K562 (cell line): ENCODE results near the gene ANKMY2. TPM values are rescaled to one million over a fixed set of nuclear protein-coding genes. Genes with fewer than 3 reads are reported as not detected.
A peak's percentile ranks its signal among the peaks of the same experiment; 100 is the strongest.

ENCODE experiments used
- ATAC-seq: fragments of 200-7000 bp; cut with Tn5 transposase; 3 replicates; pipeline ENCODE4 v1.9.1; 2020; ENCODE audit warnings: moderate library complexity
- BruUV-seq: library from RNA; stranded (reverse); fragments of 400-500 nt; replicated peaks from 2 replicates; lab custom pipeline; 2021; lab: Mats Ljungman, UMichigan
- CTCF ChIA-PET: fragments of 300-600 bp; formaldehyde crosslinking; extraction: SDS; loops from one replicate; lab custom pipeline; 2021; ENCODE audit warnings: low intra/inter-chr PET ratio; lab: Yijun Ruan, JAX
- POLR2A ChIA-PET: fragments of 300-600, 350-650 bp; sonication (Branson Sonifier 250); formaldehyde crosslinking; extraction: SDS; loops from one replicate; lab custom pipeline; 2021; ENCODE audit warnings: antibody characterized with exemption, inconsistent platforms; lab: Yijun Ruan, JAX
- DNase-seq, 4 experiments: peaks; one replicate each; pipeline versions ENCODE4 v3.0.0 to v3.0.0-alpha.2; 2011 to 2018; ENCODE audit warnings: low spot score in 3 of 4, mixed read lengths in 3 of 4; ENCODE audit errors: extremely low read depth in 1 of 4
- FAIRE-seq: peaks from 2 replicates; lab custom pipeline; 2011; peaks lifted over from hg19 to GRCh38; lab: Jason Lieb, UNC
- H2AFZ ChIP-seq: 2 replicates; pipeline ENCODE4 v1.6.0; 2011; ENCODE audit warnings: low read depth, low read length, control low read depth, inconsistent platforms
- H3K27ac ChIP-seq: fragments of 200-600 bp; 3 replicates; pipeline ENCODE4 v1.8.0; 2011; ENCODE audit warnings: low read depth, mild to moderate bottlenecking, control low read depth, inconsistent platforms, low read length, moderate library complexity, mixed read lengths; ENCODE audit errors: extremely low read depth
- H3K27me3 ChIP-seq, 2 experiments: fragments of 300-600 bp in 1 of 2; 2 replicates in 1 of 2; 3 replicates in 1 of 2; pipeline versions ENCODE4 v1.6.0 to v1.8.0; 2011; ENCODE audit warnings: inconsistent platforms in 2 of 2, low read length in 2 of 2, mild to moderate bottlenecking in 1 of 2, mixed read lengths in 1 of 2, moderate library complexity in 1 of 2; ENCODE audit not compliant: control insufficient read depth in 2 of 2, insufficient read depth in 2 of 2
- H3K36me3 ChIP-seq: fragments of 300-600 bp; 3 replicates; pipeline ENCODE4 v1.8.0; 2011; ENCODE audit warnings: mild to moderate bottlenecking, low read length, inconsistent platforms; ENCODE audit not compliant: control insufficient read depth, insufficient read depth
- H3K4me1 ChIP-seq, 2 experiments: fragments of 200-600 bp in 1 of 2; replicated peaks in 1 of 2; 2 replicates in 1 of 2; 3 replicates in 1 of 2; pipeline versions ENCODE4 v1.5.1 to v1.8.0; 2011; ENCODE audit warnings: inconsistent platforms in 2 of 2, low read length in 2 of 2, mild to moderate bottlenecking in 1 of 2, mixed read lengths in 1 of 2, moderate library complexity in 1 of 2; ENCODE audit not compliant: control insufficient read depth in 2 of 2, insufficient read depth in 2 of 2
- H3K4me2 ChIP-seq: 2 replicates; pipeline ENCODE4 v1.6.1; 2011; ENCODE audit warnings: low read length, control low read depth, inconsistent platforms, mixed read lengths; ENCODE audit not compliant: insufficient read depth
- H3K4me3 ChIP-seq: fragments of 200-600 bp; sonication (generic), shearing (Covaris generic); 2 replicates; pipeline ENCODE4 v1.5.1; 2016; ENCODE audit warnings: control low read depth, inconsistent platforms
- H3K79me2 ChIP-seq: fragments of 200-600 bp; 3 replicates; pipeline ENCODE4 v1.8.0; 2011; ENCODE audit warnings: low read length, inconsistent platforms; ENCODE audit not compliant: control insufficient read depth, insufficient read depth
- H3K9ac ChIP-seq, 2 experiments: 2 replicates each; pipeline versions ENCODE4 v1.6.0 to v1.6.1; 2011; ENCODE audit warnings: low read depth in 2 of 2, low read length in 2 of 2, control low read depth in 1 of 2, inconsistent platforms in 1 of 2, mild to moderate bottlenecking in 1 of 2, mixed read lengths in 1 of 2; ENCODE audit not compliant: insufficient read depth in 1 of 2
- H3K9me1 ChIP-seq: one replicate; pipeline ENCODE4 v1.6.0; 2011; ENCODE audit warnings: inconsistent platforms, mild to moderate bottlenecking, low read length, moderate library complexity; ENCODE audit not compliant: control insufficient read depth, insufficient read depth
- H3K9me3 ChIP-seq: replicated peaks from 2 replicates; pipeline ENCODE4 v1.5.1; 2011; ENCODE audit warnings: low read depth, low read length, inconsistent platforms; ENCODE audit not compliant: control insufficient read depth, insufficient read depth
- H4K20me1 ChIP-seq: replicated peaks from 2 replicates; pipeline ENCODE4 v1.6.1; 2011; ENCODE audit warnings: low read length, inconsistent platforms, mixed read lengths; ENCODE audit not compliant: control insufficient read depth, insufficient read depth
- ARID3A ChIP-seq: IDR thresholded peaks from 2 replicates; pipeline ENCODE4 v1.6.1; 2012; ENCODE audit warnings: low read depth, low read length, improper control_type of control experiment, borderline replicate concordance
- FIP1L1 ChIP-seq: fragments of 200-400 bp; formaldehyde crosslinking; IDR thresholded peaks from 2 replicates; pipeline ENCODE4 v1.6.1; 2018; ENCODE audit warnings: mild to moderate bottlenecking, low read depth, low read length; ENCODE audit not compliant: poor library complexity, severe bottlenecking
- KAT7 ChIP-seq: sonication (generic); formaldehyde crosslinking; IDR thresholded peaks from 2 replicates; pipeline ENCODE4 v1.8.0; 2022; ENCODE audit warnings: missing genetic modification reagents, mild to moderate bottlenecking, borderline replicate concordance
- MAX ChIP-seq: sonication (generic); formaldehyde crosslinking; IDR thresholded peaks from 2 replicates; pipeline ENCODE4 v1.9.0; 2022; ENCODE audit warnings: mild to moderate bottlenecking, missing genetic modification reagents
- MYC ChIP-seq, 2 experiments: fragments of 250-450 bp in 1 of 2; sonication (Bioruptor Pico) in 1 of 2; IDR thresholded peaks; 2 replicates each; pipeline versions ENCODE4 v1.5.1 to v1.6.1; 2012 to 2021; ENCODE audit warnings: low read depth in 2 of 2, borderline replicate concordance in 1 of 2, improper control_type of control experiment in 1 of 2, low read length in 1 of 2, mild to moderate bottlenecking in 1 of 2, moderate library complexity in 1 of 2
- NKRF ChIP-seq: fragments of 450-650 bp; IDR thresholded peaks from 2 replicates; pipeline ENCODE4 v1.6.1; 2016; ENCODE audit warnings: borderline replicate concordance
- PKNOX1 ChIP-seq: fragments of 450-650 bp; IDR thresholded peaks from 2 replicates; pipeline ENCODE4 v1.6.1; 2016
- PTTG1 ChIP-seq: fragments of 450-650 bp; IDR thresholded peaks from 2 replicates; pipeline ENCODE4 v1.6.1; 2016; ENCODE audit warnings: low read depth, mild to moderate bottlenecking, missing genetic modification characterization, missing compliant biosample characterization
- SIN3A ChIP-seq, 2 experiments: fragments of 150-350 bp in 1 of 2; IDR thresholded peaks; 2 replicates each; pipeline ENCODE4 v1.6.1; 2011 to 2016; ENCODE audit warnings: borderline replicate concordance in 2 of 2, low read depth in 2 of 2, low read length in 2 of 2, mild to moderate bottlenecking in 2 of 2, moderate library complexity in 2 of 2; ENCODE audit not compliant: control insufficient read depth in 1 of 2
- SMAD2 ChIP-seq: fragments of 150-350 bp; IDR thresholded peaks from 2 replicates; pipeline ENCODE4 v1.6.1; 2014; ENCODE audit warnings: low read depth, mild to moderate bottlenecking, low read length
- ZNF24 ChIP-seq: fragments of 450-650 bp; IDR thresholded peaks from 2 replicates; pipeline ENCODE4 v1.6.1; 2016
- WGBS: fragments of 100-300 bp; shearing (Covaris generic); methylation state at CpG from one replicate; pipeline ENCODE4 v1.1.6; 2016; ENCODE audit warnings: low coverage, mixed read lengths; ENCODE audit not compliant: insufficient coverage; ENCODE audit errors: missing lambda C conversion rate; 5-methylcytosine and 5-hydroxymethylcytosine counted together
- in situ Hi-C: fragments of 300-500 bp; cut with MboI; formaldehyde crosslinking; loops from 4 replicates; pipeline ENCODE4 v1.15.0; 2018; ENCODE audit warnings: inconsistent platforms, mixed read lengths
- intact Hi-C: fragments of 100-400 bp; cut with micrococcal nuclease; formaldehyde crosslinking; loops from 2 replicates; pipeline ENCODE4 v1.14.2; 2022
- polyA plus RNA-seq, 8 experiments: library from polyadenylated mRNA; depleted of rRNA in 4 of 8; stranded (reverse) in 5 of 8; unstranded in 3 of 8; fragments of >200 nt; fragmentation: Nextera tagmentation in 2 of 8; fragmentation: Illumina TruSeq in 1 of 8; extraction: Ambion mirVana in 2 of 8; extraction: Trizol in 1 of 8; gene quantifications; 2 replicates each; pipeline versions ENCODE4 v1.2.1 to v1.2.3, GENCODE V29; 2011 to 2014; ENCODE audit warnings: inconsistent platforms in 1 of 8, missing spikeins in 1 of 8
- total RNA-seq, 7 experiments: library from RNA; depleted of rRNA in 6 of 7; stranded (reverse); fragments of >200 nt in 6 of 7; fragmentation: Illumina TruSeq in 2 of 7; extraction: Trizol in 2 of 7; gene quantifications; 2 replicates each; pipeline versions ENCODE4 v1.2.1 to v1.2.3, GENCODE V29; 2011 to 2021; ENCODE audit warnings: low replicate concordance in 1 of 7

ANKMY2 gene
- total and polyA plus RNA-seq, 9 of the 15 experiments (the other 6 are each of a cell fraction or from before 2014, with no cell fraction given), result 38.9 to 71.5 (median 48.8) TPM

- Histone ChIP-seq H3K27ac (peak overlapping the region; percentile 96), H3K4me2 (peak overlapping the region; percentile 88), H2AFZ (peak overlapping the region; percentile 93; the same call in 1 of the 2 replicates), H3K4me3 (peak overlapping the region; percentile 90), H3K4me1 (peaks cover 8 to 36% of the 10 kb centered on the region in 2 experiments; a peak in 4 of 5 replicates), H3K9ac (peak overlapping the region; percentile 85 to 98), H3K79me2 (peaks cover 96% of the 10 kb centered on the region), H3K27me3 (no peaks in the 10 kb centered on the region), H3K36me3 (peaks cover 58% of the 10 kb centered on the region), H4K20me1 (peaks cover 19% of the 10 kb centered on the region), H3K9me3 (no peaks in the 10 kb centered on the region), H3K9me1 (no peaks in the 10 kb centered on the region)
- no TSS peak for BruUV-seq
- ATAC-seq, result peak; percentile 11
- no peak for FAIRE-seq
- in situ Hi-C loops, result no loop called here
- DNase-seq, result peak in 1 of 4 experiments; percentile 46
- intact Hi-C loops, result loop anchor here (5.0 kb wide), 3 partner anchors 51 to 224 kb away; partner anchors contain the start of genes CRPPA and TSPAN13
- WGBS, result under 1% methylated on average over 18 of the region's 29 CpGs
- ChIA-PET POLR2A (interaction anchor here (0.6 to 5.0 kb wide), 10 partner anchors 9 to 642 kb away, joined by 3 to 64 read pairs (median 4); partner anchors contain the start of gene CRPPA), CTCF (no interaction called here)
- 0 out of 2 replicates have a peak, but pooled peaks have one; percentile 6 for TF ChIP-seq KAT7 (CRISPR knock-in tag)
- TF ChIP-seq PKNOX1, result 0 out of 2 replicates have a peak, but pooled peaks have one; percentile 15
- no peak for TF ChIP-seq PTTG1 (tag)
- peak; percentile 11 for TF ChIP-seq FIP1L1
- TF ChIP-seq MYC (IDR thresholded peaks at IDR 0.05; ENCODE audit: low read depth, low read length), result peak; percentile 29; the same call in 1 of the 2 replicates
- 0 out of 2 replicates have a peak, but pooled peaks have one; percentile 4 for TF ChIP-seq MYC (CRISPR knock-in tag; IDR thresholded peaks at IDR 0.05; ENCODE audit: borderline replicate concordance, low read depth)
- TF ChIP-seq SIN3A (IDR thresholded peaks at IDR 0.05; ENCODE audit: borderline replicate concordance in 2 of 2, control insufficient read depth in 1 of 2, low read depth in 2 of 2, low read length in 2 of 2), result 0 out of 4 replicates have a peak, but pooled peaks of 1 of the 2 experiments have one; percentile 7
- 0 out of 2 replicates have a peak, but pooled peaks have one; percentile 44 for TF ChIP-seq MAX (CRISPR knock-in tag)
- TF ChIP-seq ARID3A, result peak; percentile 42; the same call in 1 of the 2 replicates
- TF ChIP-seq NKRF, result 0 out of 2 replicates have a peak, but pooled peaks have one; percentile 1
- TF ChIP-seq SMAD2, result no peak
- 0 out of 2 replicates have a peak, but pooled peaks have one; percentile 0 for TF ChIP-seq ZNF24
Measured at GRCh38 chr7:16646472-16647072, 1.0 kb upstream of the ANKMY2 start.
